ENCODE measurements around the gene NT5C3A. TPM values are rescaled to one million over a fixed set of nuclear protein-coding genes. Genes with fewer than 3 reads are reported as not detected.

NT5C3A gene
- total RNA-seq, 1 experiment from 2014 or later, result 18.6 TPM

DNA sequence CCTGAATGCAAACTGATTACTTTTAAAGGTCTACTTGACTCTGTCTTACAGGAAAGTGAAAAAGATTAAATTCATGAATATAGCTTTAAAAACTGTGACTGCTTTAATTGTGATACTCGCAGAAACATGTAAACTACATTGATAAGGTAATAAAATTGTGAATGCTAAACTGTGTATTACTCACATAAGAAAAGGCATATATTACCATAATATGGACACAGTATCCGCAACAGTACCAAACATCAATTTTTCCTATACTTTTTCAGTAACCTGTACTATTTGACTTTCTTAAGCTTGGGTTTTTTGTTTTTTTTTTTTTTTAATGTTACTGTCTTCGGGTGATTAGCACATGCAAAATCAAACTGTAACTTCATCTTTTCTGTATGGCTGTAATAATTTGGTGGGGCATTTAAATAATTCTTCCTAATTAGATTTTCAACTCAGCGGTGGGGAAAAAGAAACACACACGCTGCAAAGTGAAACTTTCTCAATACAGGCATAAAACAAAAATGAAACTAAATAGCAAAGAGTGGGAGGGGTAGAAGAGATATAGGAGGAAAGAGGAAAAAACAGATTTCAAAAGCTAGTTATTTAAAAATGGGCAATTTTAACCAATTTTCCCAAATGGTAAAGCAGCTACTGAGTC lies 23.2 kb downstream of the NT5C3A start (continued):
- TF ChIP-seq, protein P1, sequence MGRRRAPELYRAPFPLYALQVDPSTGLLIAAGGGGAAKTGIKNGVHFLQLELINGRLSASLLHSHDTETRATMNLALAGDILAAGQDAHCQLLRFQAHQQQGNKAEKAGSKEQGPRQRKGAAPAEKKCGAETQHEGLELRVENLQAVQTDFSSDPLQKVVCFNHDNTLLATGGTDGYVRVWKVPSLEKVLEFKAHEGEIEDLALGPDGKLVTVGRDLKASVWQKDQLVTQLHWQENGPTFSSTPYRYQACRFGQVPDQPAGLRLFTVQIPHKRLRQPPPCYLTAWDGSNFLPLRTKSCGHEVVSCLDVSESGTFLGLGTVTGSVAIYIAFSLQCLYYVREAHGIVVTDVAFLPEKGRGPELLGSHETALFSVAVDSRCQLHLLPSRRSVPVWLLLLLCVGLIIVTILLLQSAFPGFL (CRISPR knock-in tag; IDR thresholded peaks at IDR 0.05; ENCODE audit: borderline replicate concordance), result no peak
- TF ChIP-seq ATF1 (CRISPR knock-in tag; IDR thresholded peaks at IDR 0.05), result no peak
- no peak for TF ChIP-seq FOXP1 (CRISPR knock-in tag; IDR thresholded peaks at IDR 0.05; ENCODE audit: borderline replicate concordance)

DNA sequence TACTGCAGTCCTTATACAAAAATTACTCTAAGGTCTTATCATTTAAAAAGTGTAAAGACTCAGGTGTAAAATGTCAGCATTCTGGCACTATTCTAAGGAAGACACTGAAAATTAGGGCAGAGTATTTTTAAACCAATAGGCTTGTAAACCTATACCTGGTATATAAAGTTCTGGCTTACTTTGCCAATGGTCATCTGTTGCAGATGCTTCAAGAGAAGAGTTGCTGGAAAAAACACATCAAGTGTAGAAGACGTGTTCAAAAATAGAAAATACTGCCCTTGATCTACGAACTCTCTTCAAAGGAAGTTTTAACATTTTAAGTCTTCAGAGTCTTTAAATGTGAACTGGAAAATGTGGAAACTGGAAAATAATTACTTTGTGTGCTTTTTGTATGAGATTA lies 23.9 kb downstream of the NT5C3A start:
- ATAC-seq (no peak), DNase-seq (ENCODE audit: low spot score) (no peak)
- Mint-ChIP-seq H3K4me1 (peaks cover 10% of the 10 kb centered on the region; the same call in 1 of the 2 replicates), H3K4me3 (no peak overlapping the region), H3K27me3 (ENCODE audit: low read depth) (no peaks in the 10 kb centered on the region), H3K9me3 (no peaks in the 10 kb centered on the region), H3K27ac (peak overlapping the region; percentile 10; the same call in 1 of the 2 replicates), H3K36me3 (no peaks in the 10 kb centered on the region)
- CTCF ChIA-PET, result no interaction called here
- TF ChIP-seq, protein P2, sequence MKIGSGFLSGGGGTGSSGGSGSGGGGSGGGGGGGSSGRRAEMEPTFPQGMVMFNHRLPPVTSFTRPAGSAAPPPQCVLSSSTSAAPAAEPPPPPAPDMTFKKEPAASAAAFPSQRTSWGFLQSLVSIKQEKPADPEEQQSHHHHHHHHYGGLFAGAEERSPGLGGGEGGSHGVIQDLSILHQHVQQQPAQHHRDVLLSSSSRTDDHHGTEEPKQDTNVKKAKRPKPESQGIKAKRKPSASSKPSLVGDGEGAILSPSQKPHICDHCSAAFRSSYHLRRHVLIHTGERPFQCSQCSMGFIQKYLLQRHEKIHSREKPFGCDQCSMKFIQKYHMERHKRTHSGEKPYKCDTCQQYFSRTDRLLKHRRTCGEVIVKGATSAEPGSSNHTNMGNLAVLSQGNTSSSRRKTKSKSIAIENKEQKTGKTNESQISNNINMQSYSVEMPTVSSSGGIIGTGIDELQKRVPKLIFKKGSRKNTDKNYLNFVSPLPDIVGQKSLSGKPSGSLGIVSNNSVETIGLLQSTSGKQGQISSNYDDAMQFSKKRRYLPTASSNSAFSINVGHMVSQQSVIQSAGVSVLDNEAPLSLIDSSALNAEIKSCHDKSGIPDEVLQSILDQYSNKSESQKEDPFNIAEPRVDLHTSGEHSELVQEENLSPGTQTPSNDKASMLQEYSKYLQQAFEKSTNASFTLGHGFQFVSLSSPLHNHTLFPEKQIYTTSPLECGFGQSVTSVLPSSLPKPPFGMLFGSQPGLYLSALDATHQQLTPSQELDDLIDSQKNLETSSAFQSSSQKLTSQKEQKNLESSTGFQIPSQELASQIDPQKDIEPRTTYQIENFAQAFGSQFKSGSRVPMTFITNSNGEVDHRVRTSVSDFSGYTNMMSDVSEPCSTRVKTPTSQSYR (CRISPR knock-in tag; IDR thresholded peaks at IDR 0.05), result no peak
- no peak for TF ChIP-seq ZNF232 (CRISPR knock-in tag; IDR thresholded peaks at IDR 0.05)
- no peak for TF ChIP-seq MYBL2 (CRISPR knock-in tag; IDR thresholded peaks at IDR 0.05)
- TF ChIP-seq, protein P3, sequence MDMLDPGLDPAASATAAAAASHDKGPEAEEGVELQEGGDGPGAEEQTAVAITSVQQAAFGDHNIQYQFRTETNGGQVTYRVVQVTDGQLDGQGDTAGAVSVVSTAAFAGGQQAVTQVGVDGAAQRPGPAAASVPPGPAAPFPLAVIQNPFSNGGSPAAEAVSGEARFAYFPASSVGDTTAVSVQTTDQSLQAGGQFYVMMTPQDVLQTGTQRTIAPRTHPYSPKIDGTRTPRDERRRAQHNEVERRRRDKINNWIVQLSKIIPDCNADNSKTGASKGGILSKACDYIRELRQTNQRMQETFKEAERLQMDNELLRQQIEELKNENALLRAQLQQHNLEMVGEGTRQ (CRISPR knock-in tag; IDR thresholded peaks at IDR 0.05), result no peak
- TF ChIP-seq, protein P4, sequence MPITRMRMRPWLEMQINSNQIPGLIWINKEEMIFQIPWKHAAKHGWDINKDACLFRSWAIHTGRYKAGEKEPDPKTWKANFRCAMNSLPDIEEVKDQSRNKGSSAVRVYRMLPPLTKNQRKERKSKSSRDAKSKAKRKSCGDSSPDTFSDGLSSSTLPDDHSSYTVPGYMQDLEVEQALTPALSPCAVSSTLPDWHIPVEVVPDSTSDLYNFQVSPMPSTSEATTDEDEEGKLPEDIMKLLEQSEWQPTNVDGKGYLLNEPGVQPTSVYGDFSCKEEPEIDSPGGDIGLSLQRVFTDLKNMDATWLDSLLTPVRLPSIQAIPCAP (CRISPR knock-in tag; IDR thresholded peaks at IDR 0.05), result no peak
- TF ChIP-seq ZBTB21 (CRISPR knock-in tag; IDR thresholded peaks at IDR 0.05; ENCODE audit: borderline replicate concordance), result no peak
- TF ChIP-seq, protein P5, sequence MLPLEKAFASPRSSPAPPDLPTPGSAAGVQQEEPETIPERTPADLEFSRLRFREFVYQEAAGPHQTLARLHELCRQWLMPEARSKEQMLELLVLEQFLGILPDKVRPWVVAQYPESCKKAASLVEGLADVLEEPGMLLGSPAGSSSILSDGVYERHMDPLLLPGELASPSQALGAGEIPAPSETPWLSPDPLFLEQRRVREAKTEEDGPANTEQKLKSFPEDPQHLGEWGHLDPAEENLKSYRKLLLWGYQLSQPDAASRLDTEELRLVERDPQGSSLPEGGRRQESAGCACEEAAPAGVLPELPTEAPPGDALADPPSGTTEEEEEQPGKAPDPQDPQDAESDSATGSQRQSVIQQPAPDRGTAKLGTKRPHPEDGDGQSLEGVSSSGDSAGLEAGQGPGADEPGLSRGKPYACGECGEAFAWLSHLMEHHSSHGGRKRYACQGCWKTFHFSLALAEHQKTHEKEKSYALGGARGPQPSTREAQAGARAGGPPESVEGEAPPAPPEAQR (CRISPR knock-in tag; IDR thresholded peaks at IDR 0.05), result no peak
- TF ChIP-seq, protein P6, sequence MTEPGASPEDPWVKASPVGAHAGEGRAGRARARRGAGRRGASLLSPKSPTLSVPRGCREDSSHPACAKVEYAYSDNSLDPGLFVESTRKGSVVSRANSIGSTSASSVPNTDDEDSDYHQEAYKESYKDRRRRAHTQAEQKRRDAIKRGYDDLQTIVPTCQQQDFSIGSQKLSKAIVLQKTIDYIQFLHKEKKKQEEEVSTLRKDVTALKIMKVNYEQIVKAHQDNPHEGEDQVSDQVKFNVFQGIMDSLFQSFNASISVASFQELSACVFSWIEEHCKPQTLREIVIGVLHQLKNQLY (CRISPR knock-in tag; IDR thresholded peaks at IDR 0.05), result no peak
- no peak for TF ChIP-seq MXD4 (CRISPR knock-in tag; IDR thresholded peaks at IDR 0.05; ENCODE audit: borderline replicate concordance)
- no peak for TF ChIP-seq SP1 (CRISPR knock-in tag; conservative IDR thresholded peaks at IDR 0.05)
- TF ChIP-seq RORB (CRISPR knock-in tag; IDR thresholded peaks at IDR 0.05), result no peak
- POLR2A ChIA-PET, result no interaction called here

DNA sequence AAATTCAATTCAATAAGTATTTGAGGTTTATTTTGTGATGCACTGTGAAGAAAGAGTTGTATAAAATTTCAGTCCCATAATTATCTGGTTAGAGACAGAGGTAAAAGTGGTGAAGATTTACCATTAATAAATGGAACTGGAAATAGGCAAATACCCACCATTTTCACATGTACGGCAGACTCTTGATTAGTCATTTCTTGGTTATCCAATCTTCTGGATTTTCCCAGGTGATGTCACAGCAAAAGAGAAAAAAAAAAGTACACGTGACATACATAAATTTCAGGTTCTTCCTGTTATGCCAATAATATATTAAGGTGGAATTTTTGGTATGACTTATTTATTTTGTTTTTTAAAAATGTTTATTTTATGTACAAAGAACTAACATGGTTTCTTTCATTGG lies 26.8 kb downstream of the NT5C3A start:
- H3K9me3 Mint-ChIP-seq, result no peaks in the 10 kb centered on the region
- no peak overlapping the region for H3K4me3 Mint-ChIP-seq
- DNase-seq (ENCODE audit: low spot score), result no peak
- peaks cover 2% of the 10 kb centered on the region; the same call in 1 of the 2 replicates for H3K36me3 Mint-ChIP-seq
- POLR2A ChIA-PET, result no interaction called here
- peaks cover 7% of the 10 kb centered on the region; the same call in 1 of the 2 replicates for H3K4me1 Mint-ChIP-seq
- no peak for ATAC-seq
- H3K27me3 Mint-ChIP-seq (ENCODE audit: low read depth), result no peaks in the 10 kb centered on the region
- CTCF ChIA-PET, result no interaction called here
- no peak overlapping the region for H3K27ac Mint-ChIP-seq
- TF ChIP-seq MYBL2 (CRISPR knock-in tag; IDR thresholded peaks at IDR 0.05), result no peak
- TF ChIP-seq GRHL2 (CRISPR knock-in tag; IDR thresholded peaks at IDR 0.05; ENCODE audit: insufficient replicate concordance, severe bottlenecking), result no peak
- TF ChIP-seq NFE2L1 (CRISPR knock-in tag; IDR thresholded peaks at IDR 0.05), result no peak
- TF ChIP-seq, protein P7, sequence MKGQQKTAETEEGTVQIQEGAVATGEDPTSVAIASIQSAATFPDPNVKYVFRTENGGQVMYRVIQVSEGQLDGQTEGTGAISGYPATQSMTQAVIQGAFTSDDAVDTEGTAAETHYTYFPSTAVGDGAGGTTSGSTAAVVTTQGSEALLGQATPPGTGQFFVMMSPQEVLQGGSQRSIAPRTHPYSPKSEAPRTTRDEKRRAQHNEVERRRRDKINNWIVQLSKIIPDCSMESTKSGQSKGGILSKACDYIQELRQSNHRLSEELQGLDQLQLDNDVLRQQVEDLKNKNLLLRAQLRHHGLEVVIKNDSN (CRISPR knock-in tag; IDR thresholded peaks at IDR 0.05), result no peak
- TF ChIP-seq KAT7 (CRISPR knock-in tag; IDR thresholded peaks at IDR 0.05; ENCODE audit: borderline replicate concordance), result no peak
- TF ChIP-seq, protein P8, sequence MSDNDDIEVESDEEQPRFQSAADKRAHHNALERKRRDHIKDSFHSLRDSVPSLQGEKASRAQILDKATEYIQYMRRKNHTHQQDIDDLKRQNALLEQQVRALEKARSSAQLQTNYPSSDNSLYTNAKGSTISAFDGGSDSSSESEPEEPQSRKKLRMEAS (CRISPR knock-in tag; IDR thresholded peaks at IDR 0.05), result no peak
- TF ChIP-seq ESRRA (CRISPR knock-in tag; IDR thresholded peaks at IDR 0.05; ENCODE audit: borderline replicate concordance), result no peak
- TF ChIP-seq ZNF317 (CRISPR knock-in tag; IDR thresholded peaks at IDR 0.05; ENCODE audit: borderline replicate concordance, low read depth), result no peak
- TF ChIP-seq, protein P2 (CRISPR knock-in tag; IDR thresholded peaks at IDR 0.05), result no peak

Data from WTC11 (cell line).